Upper lobe of left lung (tissue), 4 donors: ENCODE data around the gene CTNNBIP1.

ENCODE experiments used
- CTCF ChIP-seq, 6 experiments: fragments of 450-650 bp in 4 of 6; fragments of 200-600 bp in 2 of 6; sonication (generic) in 2 of 6; IDR thresholded peaks; one replicate each; pipeline ENCODE4 v1.5.1; 2016 to 2019; ENCODE audit warnings: antibody characterized with exemption in 6 of 6
- POLR2A ChIP-seq, 4 donors: fragments of 450-650 bp; IDR thresholded peaks; one replicate each; pipeline ENCODE4 v1.5.1; 2016 to 2017; ENCODE audit warnings: antibody characterized with exemption in 4 of 4, mild to moderate bottlenecking in 2 of 4

- peak; percentile 94 to 98 (median 96) for TF ChIP-seq CTCF (IDR thresholded peaks at IDR 0.05)
- TF ChIP-seq POLR2A (IDR thresholded peaks at IDR 0.05): no peak
Observed at GRCh38 chr1:9867408-9868243, 42.4 kb downstream of the CTNNBIP1 start.
